HEK293 (cell line): ENCODE results near the gene MAP3K20.
A peak's percentile ranks its signal among the peaks of the same experiment; 100 is the strongest.

Experiments used
- CTCF ChIA-PET: fragments of 350-600 bp; formaldehyde crosslinking; extraction: SDS; loops from one replicate; lab custom pipeline; 2021; ENCODE audit warnings: antibody characterized with exemption; lab: Yijun Ruan, JAX
- POLR2A ChIA-PET: fragments of 300-600 bp; formaldehyde crosslinking; extraction: SDS; loops from one replicate; lab custom pipeline; 2020; ENCODE audit warnings: antibody characterized with exemption, inconsistent platforms; lab: Yijun Ruan, JAX
- H3K27ac ChIP-seq: fragments of 200-500 bp; sonication (Bioruptor generic); 2 replicates; pipeline ENCODE4 v1.5.1; 2014; ENCODE audit warnings: low read depth, low read length, control low read depth, inconsistent platforms; ENCODE audit errors: extremely low read depth
- H3K36me3 ChIP-seq, 2 experiments: fragments of 200-500 bp in 1 of 2; sonication (Bioruptor generic) in 1 of 2; 1 replicate in 1 of 2; 2 replicates in 1 of 2; pipeline ENCODE4 v1.5.1; 2014 to 2017; ENCODE audit warnings: inconsistent platforms in 2 of 2, low read length in 2 of 2; ENCODE audit not compliant: control insufficient read depth in 2 of 2, insufficient read depth in 1 of 2
- H3K4me1 ChIP-seq: fragments of 200-500 bp; sonication (Bioruptor generic); 2 replicates; pipeline ENCODE4 v1.5.1; 2014; ENCODE audit warnings: mild to moderate bottlenecking, low read length, inconsistent platforms; ENCODE audit not compliant: control insufficient read depth, insufficient read depth
- H3K4me3 ChIP-seq: 2 replicates; pipeline ENCODE4 v1.5.1; 2011; ENCODE audit warnings: low read depth, mild to moderate bottlenecking, control low read depth, low read length, moderate library complexity
- H3K9me3 ChIP-seq: fragments of 200-500 bp; sonication (Bioruptor generic); 2 replicates; pipeline ENCODE4 v1.5.1; 2014; ENCODE audit warnings: low read depth, low read length, inconsistent platforms; ENCODE audit not compliant: control insufficient read depth, insufficient read depth
- BCL11A ChIP-seq: fragments of 450-650 bp; formaldehyde crosslinking; IDR thresholded peaks from 2 replicates; pipeline ENCODE4 v1.5.1; 2016; ENCODE audit warnings: low read depth, missing biosample characterization, missing genetic modification characterization
- HOXC10 ChIP-seq: sonication (generic); formaldehyde crosslinking; IDR thresholded peaks from 2 replicates; pipeline ENCODE4 v1.8.1; 2023; ENCODE audit warnings: mild to moderate bottlenecking, missing genetic modification reagents
- RBAK ChIP-seq: fragments of 450-650 bp; formaldehyde crosslinking; IDR thresholded peaks from 2 replicates; pipeline ENCODE4 v1.5.1; 2016; ENCODE audit warnings: missing biosample characterization, missing genetic modification characterization
- ZBTB21 ChIP-seq: fragments of 450-650 bp; formaldehyde crosslinking; IDR thresholded peaks from 2 replicates; pipeline ENCODE4 v1.5.1; 2017; ENCODE audit warnings: missing biosample characterization, missing genetic modification characterization
- ZBTB48 ChIP-seq: fragments of 450-650 bp; formaldehyde crosslinking; IDR thresholded peaks from 2 replicates; pipeline ENCODE4 v1.5.1; 2016; ENCODE audit warnings: missing biosample characterization, missing genetic modification characterization
- ZBTB8A ChIP-seq: fragments of 450-650 bp; formaldehyde crosslinking; IDR thresholded peaks from 2 replicates; pipeline ENCODE4 v1.5.1; 2016; ENCODE audit warnings: missing biosample characterization, missing genetic modification characterization
- ZEB2 ChIP-seq: fragments of 450-650 bp; formaldehyde crosslinking; IDR thresholded peaks from 2 replicates; pipeline ENCODE4 v1.5.1; 2016; ENCODE audit warnings: missing biosample characterization, missing genetic modification characterization
- ZFHX2 ChIP-seq: fragments of 450-650 bp; formaldehyde crosslinking; conservative IDR thresholded peaks from 2 replicates; pipeline ENCODE4 v1.5.1; 2016; ENCODE audit warnings: missing biosample characterization, missing genetic modification characterization
- ZFP37 ChIP-seq: fragments of 450-650 bp; formaldehyde crosslinking; IDR thresholded peaks from 2 replicates; pipeline ENCODE4 v1.5.1; 2016; ENCODE audit warnings: missing biosample characterization, missing genetic modification characterization
- ZNF19 ChIP-seq: fragments of 450-650 bp; formaldehyde crosslinking; IDR thresholded peaks from 2 replicates; pipeline ENCODE4; 2016; ENCODE audit warnings: missing biosample characterization, missing genetic modification characterization, low read depth
- ZNF324 ChIP-seq: fragments of 450-650 bp; formaldehyde crosslinking; IDR thresholded peaks from 2 replicates; pipeline ENCODE4 v1.5.1; 2016; ENCODE audit warnings: missing biosample characterization, missing genetic modification characterization
- ZNF366 ChIP-seq: fragments of 450-650 bp; formaldehyde crosslinking; conservative IDR thresholded peaks from 2 replicates; pipeline ENCODE4 v1.5.1; 2016; ENCODE audit warnings: missing biosample characterization, missing genetic modification characterization
- ZNF391 ChIP-seq: fragments of 450-650 bp; formaldehyde crosslinking; IDR thresholded peaks from 2 replicates; pipeline ENCODE4 v1.5.1; 2016; ENCODE audit warnings: low read depth, missing biosample characterization, missing genetic modification characterization, borderline replicate concordance
- ZNF48 ChIP-seq: fragments of 450-650 bp; formaldehyde crosslinking; IDR thresholded peaks from 2 replicates; pipeline ENCODE4 v1.5.1; 2016; ENCODE audit warnings: missing biosample characterization, missing genetic modification characterization
- ZNF549 ChIP-seq: fragments of 450-650 bp; IDR thresholded peaks from 2 replicates; pipeline ENCODE4 v1.5.1; 2018; ENCODE audit warnings: missing biosample characterization, missing genetic modification characterization, mild to moderate bottlenecking, inconsistent platforms, moderate library complexity
- ZNF629 ChIP-seq: fragments of 450-650 bp; formaldehyde crosslinking; IDR thresholded peaks from 2 replicates; pipeline ENCODE4 v1.5.1; 2017; ENCODE audit warnings: missing biosample characterization, missing genetic modification characterization
- ZNF677 ChIP-seq: fragments of 450-650 bp; IDR thresholded peaks from 2 replicates; pipeline ENCODE4 v1.5.0; 2018; ENCODE audit warnings: missing biosample characterization, mild to moderate bottlenecking, missing genetic modification characterization, moderate library complexity
- ZNF830 ChIP-seq: fragments of 450-650 bp; IDR thresholded peaks from 2 replicates; pipeline ENCODE4 v1.5.0; 2018; ENCODE audit warnings: missing biosample characterization, missing genetic modification characterization, low read depth, mild to moderate bottlenecking, moderate library complexity
- TF ChIP-seq, protein P1 (sequence below): fragments of 450-650 bp; formaldehyde crosslinking; IDR thresholded peaks from 2 replicates; pipeline ENCODE4 v1.5.1; 2016; ENCODE audit warnings: missing biosample characterization, missing genetic modification characterization
- TF ChIP-seq, protein P2 (sequence below): fragments of 450-650 bp; formaldehyde crosslinking; IDR thresholded peaks from 2 replicates; pipeline ENCODE4 v1.5.1; 2016; ENCODE audit warnings: missing biosample characterization, missing genetic modification characterization
- TF ChIP-seq, protein P3 (sequence below): fragments of 450-650 bp; formaldehyde crosslinking; IDR thresholded peaks from 2 replicates; pipeline ENCODE4 v1.5.1; 2016; ENCODE audit warnings: missing biosample characterization, missing genetic modification characterization, low read depth
- TF ChIP-seq, protein P4 (sequence below): fragments of 450-650 bp; formaldehyde crosslinking; IDR thresholded peaks from 2 replicates; pipeline ENCODE4 v1.5.1; 2016; ENCODE audit warnings: missing biosample characterization, missing genetic modification characterization

Gene MAP3K20

DNA sequence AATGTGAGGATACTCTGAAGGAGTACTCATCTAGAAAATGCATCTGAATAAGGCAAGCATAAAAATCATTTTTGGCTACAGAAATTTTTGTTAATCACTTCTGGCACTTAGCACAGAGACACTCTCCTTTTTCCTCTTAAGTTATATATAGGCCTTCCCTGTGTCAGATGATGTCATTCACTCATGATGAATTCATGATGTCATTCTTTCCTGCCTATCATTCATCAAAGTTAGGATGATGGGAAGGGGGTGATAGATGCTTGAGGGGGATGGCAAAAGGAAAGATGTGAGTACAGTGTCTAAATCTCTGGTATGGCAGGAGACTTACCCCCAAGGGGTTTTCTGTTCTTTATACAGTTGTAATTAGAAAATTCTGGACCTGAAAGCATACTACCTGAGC lies 42.0 kb downstream of the MAP3K20 start (continued):
- TF ChIP-seq ZNF830 (tag by site-specific recombination) = no peak
- TF ChIP-seq ZNF549 = no peak
- TF ChIP-seq ZNF366 (tag by site-specific recombination) = no peak
- TF ChIP-seq ZBTB21 = peak; percentile 66
- TF ChIP-seq, protein P1, sequence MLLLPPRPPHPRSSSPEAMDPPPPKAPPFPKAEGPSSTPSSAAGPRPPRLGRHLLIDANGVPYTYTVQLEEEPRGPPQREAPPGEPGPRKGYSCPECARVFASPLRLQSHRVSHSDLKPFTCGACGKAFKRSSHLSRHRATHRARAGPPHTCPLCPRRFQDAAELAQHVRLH (tag by site-specific recombination) = no peak
- no peak for TF ChIP-seq ZNF391
- TF ChIP-seq ZEB2 (tag by site-specific recombination) = 0 out of 2 replicates have a peak, but pooled peaks have one; percentile 21
- no peak for TF ChIP-seq HOXC10 (CRISPR knock-in tag)
- no peak for TF ChIP-seq ZNF19 (tag by site-specific recombination)
- no peak for TF ChIP-seq ZBTB8A (tag by site-specific recombination)
- TF ChIP-seq, protein P2, sequence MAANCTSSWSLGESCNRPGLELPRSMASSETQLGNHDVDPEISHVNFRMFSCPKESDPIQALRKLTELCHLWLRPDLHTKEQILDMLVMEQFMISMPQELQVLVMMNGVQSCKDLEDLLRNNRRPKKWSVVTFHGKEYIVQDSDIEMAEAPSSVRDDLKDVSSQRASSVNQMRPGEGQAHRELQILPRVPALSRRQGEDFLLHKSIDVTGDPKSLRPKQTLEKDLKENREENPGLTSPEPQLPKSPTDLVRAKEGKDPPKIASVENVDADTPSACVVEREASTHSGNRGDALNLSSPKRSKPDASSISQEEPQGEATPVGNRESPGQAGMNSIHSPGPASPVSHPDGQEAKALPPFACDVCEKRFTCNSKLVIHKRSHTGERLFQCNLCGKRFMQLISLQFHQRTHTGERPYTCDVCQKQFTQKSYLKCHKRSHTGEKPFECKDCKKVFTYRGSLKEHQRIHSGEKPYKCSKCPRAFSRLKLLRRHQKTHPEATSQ (tag by site-specific recombination) = no peak
- no peak for TF ChIP-seq ZNF324 (tag by site-specific recombination)
- TF ChIP-seq RBAK = no peak
- TF ChIP-seq, protein P3, sequence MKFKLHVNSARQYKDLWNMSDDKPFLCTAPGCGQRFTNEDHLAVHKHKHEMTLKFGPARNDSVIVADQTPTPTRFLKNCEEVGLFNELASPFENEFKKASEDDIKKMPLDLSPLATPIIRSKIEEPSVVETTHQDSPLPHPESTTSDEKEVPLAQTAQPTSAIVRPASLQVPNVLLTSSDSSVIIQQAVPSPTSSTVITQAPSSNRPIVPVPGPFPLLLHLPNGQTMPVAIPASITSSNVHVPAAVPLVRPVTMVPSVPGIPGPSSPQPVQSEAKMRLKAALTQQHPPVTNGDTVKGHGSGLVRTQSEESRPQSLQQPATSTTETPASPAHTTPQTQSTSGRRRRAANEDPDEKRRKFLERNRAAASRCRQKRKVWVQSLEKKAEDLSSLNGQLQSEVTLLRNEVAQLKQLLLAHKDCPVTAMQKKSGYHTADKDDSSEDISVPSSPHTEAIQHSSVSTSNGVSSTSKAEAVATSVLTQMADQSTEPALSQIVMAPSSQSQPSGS = peak; percentile 92
- no peak for TF ChIP-seq ZFP37 (tag by site-specific recombination)
- TF ChIP-seq ZNF48 (tag by site-specific recombination) = no peak
- no peak for TF ChIP-seq ZNF677 (tag by site-specific recombination)
- TF ChIP-seq, protein P4, sequence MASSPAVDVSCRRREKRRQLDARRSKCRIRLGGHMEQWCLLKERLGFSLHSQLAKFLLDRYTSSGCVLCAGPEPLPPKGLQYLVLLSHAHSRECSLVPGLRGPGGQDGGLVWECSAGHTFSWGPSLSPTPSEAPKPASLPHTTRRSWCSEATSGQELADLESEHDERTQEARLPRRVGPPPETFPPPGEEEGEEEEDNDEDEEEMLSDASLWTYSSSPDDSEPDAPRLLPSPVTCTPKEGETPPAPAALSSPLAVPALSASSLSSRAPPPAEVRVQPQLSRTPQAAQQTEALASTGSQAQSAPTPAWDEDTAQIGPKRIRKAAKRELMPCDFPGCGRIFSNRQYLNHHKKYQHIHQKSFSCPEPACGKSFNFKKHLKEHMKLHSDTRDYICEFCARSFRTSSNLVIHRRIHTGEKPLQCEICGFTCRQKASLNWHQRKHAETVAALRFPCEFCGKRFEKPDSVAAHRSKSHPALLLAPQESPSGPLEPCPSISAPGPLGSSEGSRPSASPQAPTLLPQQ (tag by site-specific recombination) = no peak
- TF ChIP-seq BCL11A (tag by site-specific recombination) = no peak
- TF ChIP-seq ZNF629 (tag by site-specific recombination) = peak; percentile 90

DNA sequence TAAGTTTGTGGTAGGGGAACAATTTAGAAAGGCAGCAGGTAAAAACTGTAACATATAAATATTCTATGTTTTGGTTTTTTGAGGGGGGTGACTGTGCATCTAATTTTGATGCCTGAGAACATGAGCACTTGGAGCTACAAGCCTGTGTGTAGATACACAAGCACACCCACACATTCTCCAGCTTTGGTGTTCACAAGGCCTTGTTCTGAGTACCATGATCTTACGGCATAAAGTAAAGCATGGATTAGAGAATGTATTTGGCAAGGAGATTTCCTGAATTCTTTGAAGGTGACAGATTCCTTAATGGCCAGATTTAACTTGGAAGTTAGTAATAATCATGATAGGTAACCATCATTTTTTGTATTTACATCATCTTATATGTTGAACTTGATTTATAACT lies 42.7 kb downstream of the MAP3K20 start:
- H3K4me3 ChIP-seq = no peak overlapping the region
- H3K9me3 ChIP-seq = no peaks in the 10 kb centered on the region
- no peaks in the 10 kb centered on the region for H3K4me1 ChIP-seq
- no peak for TF ChIP-seq ZBTB48 (tag by site-specific recombination)
- TF ChIP-seq ZFHX2 (tag by site-specific recombination) = peak; percentile 39
- TF ChIP-seq, all 188 proteins: peak for 1
- CTCF ChIA-PET = interaction anchor here (0.6 kb wide), 1 partner anchor 96 kb away, joined by 3 read pairs; no protein-coding TSS in a partner anchor
- H3K27ac ChIP-seq = no peak overlapping the region
- H3K36me3 ChIP-seq = no peaks in the 10 kb centered on the region
- POLR2A ChIA-PET = no interaction called here
